Epithelial cell of proximal tubule (primary cell): ENCODE measurements around the gene CGB3. TPM values are rescaled to one million over a fixed set of nuclear protein-coding genes. Genes with fewer than 3 reads are reported as not detected.
"Not testable (repeated sequence)": the region's sequence is repeated elsewhere in the genome, so short reads cannot be mapped to it uniquely, and the experiment has no call there.

ENCODE experiments used
- DNase-seq: peaks from one replicate; pipeline ENCODE4 v3.0.0-alpha.2; 2011; ENCODE audit warnings: low read depth
- H3K4me3 ChIP-seq: 2 replicates; pipeline ENCODE4 v1.5.1; 2011; ENCODE audit warnings: low read depth, mild to moderate bottlenecking, low read length
- CTCF ChIP-seq: conservative IDR thresholded peaks from 2 replicates; pipeline ENCODE4 v1.5.1; 2012; ENCODE audit warnings: low read depth, mild to moderate bottlenecking, low read length
- total RNA-seq: library from RNA; depleted of rRNA; stranded (reverse); fragments of >200 nt; gene quantifications from 2 replicates; pipeline ENCODE4 v1.2.3, GENCODE V29; 2015

Gene CGB3
- total RNA-seq: not detected in 2 replicates

- DNase-seq, H3K4me3 ChIP-seq: not testable (repeated sequence)
These were observed at the start of gene CGB3 for GRCh38 chr19:49024233-49024632. Gene CGB3, minus strand, starts transcription at chr19:49024333. Its CDS starts 362 bp downstream, at chr19:49023971.

DNA sequence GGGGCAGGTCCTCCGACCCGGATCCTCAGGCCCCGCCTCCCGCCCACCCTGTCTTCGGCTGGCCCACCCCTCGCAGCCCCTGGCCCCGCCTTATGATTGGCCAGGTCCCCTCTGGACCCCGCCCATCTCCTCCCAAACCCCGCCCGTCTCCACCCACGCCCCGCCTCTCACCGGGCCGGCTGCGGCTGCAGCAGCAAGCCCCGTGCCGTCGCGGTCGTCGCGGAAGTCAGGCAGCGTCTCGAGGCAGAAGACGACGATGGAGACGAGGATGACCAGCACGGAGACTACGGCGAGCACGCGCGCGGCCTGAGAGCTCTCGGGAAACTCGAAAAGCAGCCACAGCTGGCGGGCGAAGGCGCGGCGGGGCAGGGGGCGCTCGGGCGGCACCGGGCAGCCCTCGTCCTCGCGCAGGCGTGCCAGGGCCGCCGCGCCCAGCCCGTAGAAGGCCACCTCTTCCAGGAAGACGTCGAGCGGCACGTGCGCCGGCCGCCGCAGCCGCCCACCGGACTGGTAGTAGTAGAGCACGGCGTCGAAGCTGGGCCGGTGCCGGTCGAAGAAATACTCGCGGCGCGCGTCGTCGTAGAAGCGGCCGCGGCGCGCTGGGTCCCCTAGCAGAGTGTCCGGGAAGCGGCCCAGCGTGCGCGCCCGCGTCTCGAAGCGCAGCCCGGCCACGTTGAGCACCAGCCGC is 47.9 kb upstream of the CGB3 start:
- no peak for TF ChIP-seq CTCF
- H3K4me3 ChIP-seq: no peak overlapping the region
- DNase-seq: no peak

DNA sequence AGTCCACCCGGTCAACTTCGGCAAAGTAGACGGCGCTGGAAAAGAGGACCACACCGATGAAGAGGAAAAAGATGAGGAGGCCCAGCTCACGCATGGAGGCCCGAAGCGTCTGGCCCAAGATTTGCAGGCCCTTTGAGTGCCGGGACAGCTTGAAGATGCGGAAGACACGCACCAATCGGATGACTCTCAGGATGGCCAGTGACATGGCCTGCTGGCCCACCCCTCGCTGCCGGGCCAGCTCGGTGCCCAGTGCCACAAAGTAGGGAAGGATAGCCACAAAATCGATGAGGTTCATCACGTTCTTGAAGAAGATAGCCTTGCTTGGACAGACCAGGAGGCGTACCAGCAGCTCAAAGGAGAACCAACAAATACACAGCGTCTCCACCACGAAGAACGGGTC is 46.3 kb upstream of the CGB3 start:
- TF ChIP-seq CTCF: no peak
- H3K4me3 ChIP-seq: no peak overlapping the region
- DNase-seq: no peak

- no peak for DNase-seq
- no peak for TF ChIP-seq CTCF
- no peak overlapping the region for H3K4me3 ChIP-seq
These were observed 44.9 kb upstream of the CGB3 start for GRCh38 chr19:49069026-49069425.

DNA sequence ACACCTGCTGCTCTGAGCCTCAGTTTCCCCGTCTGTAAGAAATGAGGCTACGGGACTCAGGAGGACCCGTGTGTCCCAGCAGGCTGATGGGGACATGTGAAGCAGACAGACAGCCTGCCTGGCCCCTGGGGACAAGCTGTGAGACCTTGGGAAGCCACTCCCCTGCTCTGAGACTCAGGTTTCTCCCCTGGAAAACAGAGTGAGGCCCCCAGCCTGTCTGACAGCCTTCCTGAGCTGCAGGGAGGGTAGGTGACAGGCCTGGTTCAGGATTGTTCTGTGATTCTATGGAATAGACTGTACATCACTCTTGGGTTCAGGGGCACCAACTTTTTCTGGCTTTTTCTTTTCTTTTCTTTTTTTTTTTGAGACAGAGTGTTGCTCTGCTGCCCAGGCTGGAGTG is 43.4 kb upstream of the CGB3 start:
- no peak for DNase-seq
- no peak for TF ChIP-seq CTCF
- H3K4me3 ChIP-seq: no peak overlapping the region

- H3K4me3 ChIP-seq: no peak overlapping the region
- DNase-seq: no peak
- TF ChIP-seq CTCF: no peak
These were observed 41.9 kb upstream of the CGB3 start for GRCh38 chr19:49065905-49066512.

GRCh38 chr19:49064768-49065611 is 40.9 kb upstream of the CGB3 start, which contains the start of gene NTF4:
Gene NTF4, minus strand, starts transcription at chr19:49064818. Its CDS starts 2,821 bp downstream, at chr19:49061997.
- TF ChIP-seq CTCF: no peak
- DNase-seq: no peak
- no peak within 1 kb of the TSS for H3K4me3 ChIP-seq
